Neuron (in vitro differentiated cells): Measurements from ENCODE around the gene RPS6KA2.
"Not testable (repeated sequence)": the region's sequence is repeated elsewhere in the genome, so short reads cannot be mapped to it uniquely, and the experiment has no call there.

ENCODE experiments used
- H2AFZ ChIP-seq: one replicate; pipeline ENCODE4 v1.6.1; 2013; ENCODE audit warnings: low read depth, mild to moderate bottlenecking, inconsistent platforms, low read length, moderate library complexity
- H3K27me3 ChIP-seq: one replicate; pipeline ENCODE4 v1.6.1; 2013; ENCODE audit warnings: low read length; ENCODE audit not compliant: insufficient read depth
- H3K36me3 ChIP-seq: one replicate; pipeline ENCODE4 v1.6.1; 2013; ENCODE audit warnings: low read length; ENCODE audit not compliant: insufficient read depth
- H3K4me1 ChIP-seq: one replicate; pipeline ENCODE4 v1.6.1; 2013; ENCODE audit warnings: low read length; ENCODE audit not compliant: insufficient read depth
- H3K4me3 ChIP-seq: 2 replicates; pipeline ENCODE4 v1.5.1; 2013; ENCODE audit warnings: mild to moderate bottlenecking, low read length, moderate library complexity
- H3K9me3 ChIP-seq: one replicate; pipeline ENCODE4 v1.6.1; 2013; ENCODE audit warnings: low read length

Gene RPS6KA2

GRCh38 chr6:166411721-166412151, 215.3 kb downstream of the RPS6KA2 start:
- Histone ChIP-seq H3K27me3 (no peaks in the 10 kb centered on the region), H3K9me3 (peaks cover 3% of the 10 kb centered on the region), H3K4me3 (no peak overlapping the region), H3K4me1 (no peaks in the 10 kb centered on the region), H3K36me3 (peaks cover 22% of the 10 kb centered on the region), H2AFZ (no peak overlapping the region)

DNA sequence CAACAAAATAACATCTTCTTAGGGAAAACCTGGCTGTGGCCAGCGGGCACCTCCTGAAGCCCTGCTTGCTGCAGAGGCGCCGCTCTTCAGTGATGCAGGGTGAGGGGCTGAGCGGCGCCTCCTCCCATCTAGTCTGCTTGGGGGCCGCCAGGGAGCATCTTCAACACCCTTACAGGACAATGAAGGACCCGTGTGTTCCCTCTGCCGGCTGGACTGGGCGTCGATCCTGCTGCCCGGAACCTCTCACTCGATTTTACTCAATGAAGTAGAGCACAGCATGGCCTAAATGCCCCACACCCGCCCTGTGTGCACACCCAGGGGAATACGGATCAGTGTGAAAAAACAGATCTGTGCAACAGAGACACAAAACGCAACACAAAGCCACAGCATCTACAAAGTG, 215.8 kb downstream of the RPS6KA2 start:
- H3K27me3 ChIP-seq, result no peaks in the 10 kb centered on the region
- H3K9me3 ChIP-seq, result peaks cover 3% of the 10 kb centered on the region
- H2AFZ ChIP-seq, result no peak overlapping the region
- no peak overlapping the region for H3K4me3 ChIP-seq
- H3K36me3 ChIP-seq, result peaks cover 22% of the 10 kb centered on the region
- no peaks in the 10 kb centered on the region for H3K4me1 ChIP-seq

- Histone ChIP-seq H3K27me3 (no peaks in the 10 kb centered on the region), H3K4me1 (no peaks in the 10 kb centered on the region), H2AFZ (no peak overlapping the region), H3K9me3 (no peaks in the 10 kb centered on the region), H3K4me3 (no peak overlapping the region), H3K36me3 (peaks cover 22% of the 10 kb centered on the region)
These were observed 216.6 kb downstream of the RPS6KA2 start for GRCh38 chr6:166410426-166410935.

GRCh38 chr6:166408936-166409755, 217.9 kb downstream of the RPS6KA2 start:
- H3K9me3 ChIP-seq, result no peaks in the 10 kb centered on the region
- H3K36me3 ChIP-seq, result peaks cover 18% of the 10 kb centered on the region
- no peaks in the 10 kb centered on the region for H3K4me1 ChIP-seq
- no peak overlapping the region for H3K4me3 ChIP-seq
- H2AFZ ChIP-seq, result no peak overlapping the region
- no peaks in the 10 kb centered on the region for H3K27me3 ChIP-seq

DNA sequence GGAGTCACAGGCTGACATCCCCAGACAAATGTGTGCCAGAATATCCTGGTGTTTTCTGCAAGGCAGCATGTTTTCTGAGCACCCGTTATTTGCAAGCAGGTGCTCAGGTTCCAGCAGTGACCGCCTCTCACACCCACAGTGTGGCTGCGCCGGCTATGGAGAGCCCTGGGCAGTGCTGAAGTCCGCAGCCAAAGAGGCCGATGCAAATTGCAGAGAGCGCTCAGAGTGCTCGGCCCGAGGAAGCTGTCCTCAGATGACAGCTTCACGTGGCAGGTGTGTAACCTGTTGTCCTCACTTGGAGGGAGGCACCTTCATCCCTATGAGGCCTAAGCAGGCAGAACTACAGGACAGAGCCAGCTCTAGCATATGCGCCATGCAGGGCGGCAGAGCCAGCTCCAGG, 220.9 kb downstream of the RPS6KA2 start:
- Histone ChIP-seq H3K4me1 (no peaks in the 10 kb centered on the region), H3K36me3 (peaks cover 6% of the 10 kb centered on the region), H3K27me3 (no peaks in the 10 kb centered on the region), H3K9me3 (no peaks in the 10 kb centered on the region), H3K4me3 (no peak overlapping the region), H2AFZ (no peak overlapping the region)

- H3K36me3 ChIP-seq, result peaks cover 6% of the 10 kb centered on the region
- H3K4me3 ChIP-seq, result no peak overlapping the region
- H3K9me3 ChIP-seq, result no peaks in the 10 kb centered on the region
- no peaks in the 10 kb centered on the region for H3K27me3 ChIP-seq
- H3K4me1 ChIP-seq, result no peaks in the 10 kb centered on the region
- H2AFZ ChIP-seq, result no peak overlapping the region
These were observed 221.7 kb downstream of the RPS6KA2 start for GRCh38 chr6:166405386-166405785.

- Histone ChIP-seq H3K36me3 (no peaks in the 10 kb centered on the region), H3K4me3 (no peak overlapping the region), H3K4me1 (no peaks in the 10 kb centered on the region), H3K9me3 (no peaks in the 10 kb centered on the region), H2AFZ (no peak overlapping the region), H3K27me3 (no peaks in the 10 kb centered on the region)
These were observed 224.3 kb downstream of the RPS6KA2 start for GRCh38 chr6:166402582-166403277.

GRCh38 chr6:166400649-166401250, 226.3 kb downstream of the RPS6KA2 start:
- H3K4me3 ChIP-seq, H3K4me1 ChIP-seq, H3K36me3 ChIP-seq, H3K27me3 ChIP-seq, H3K9me3 ChIP-seq, H2AFZ ChIP-seq: not testable (repeated sequence)

GRCh38 chr6:166400181-166400580, 226.9 kb downstream of the RPS6KA2 start:
- H3K4me3 ChIP-seq, result no peak overlapping the region
- H3K9me3 ChIP-seq, result no peaks in the 10 kb centered on the region
- no peak overlapping the region for H2AFZ ChIP-seq
- no peaks in the 10 kb centered on the region for H3K36me3 ChIP-seq
- H3K27me3 ChIP-seq, result no peaks in the 10 kb centered on the region
- H3K4me1 ChIP-seq, result no peaks in the 10 kb centered on the region

GRCh38 chr6:166398348-166398747, 228.7 kb downstream of the RPS6KA2 start:
- Histone ChIP-seq H3K4me3 (no peak overlapping the region), H3K4me1 (no peaks in the 10 kb centered on the region), H2AFZ (no peak overlapping the region), H3K27me3 (no peaks in the 10 kb centered on the region), H3K36me3 (no peaks in the 10 kb centered on the region), H3K9me3 (no peaks in the 10 kb centered on the region)

DNA sequence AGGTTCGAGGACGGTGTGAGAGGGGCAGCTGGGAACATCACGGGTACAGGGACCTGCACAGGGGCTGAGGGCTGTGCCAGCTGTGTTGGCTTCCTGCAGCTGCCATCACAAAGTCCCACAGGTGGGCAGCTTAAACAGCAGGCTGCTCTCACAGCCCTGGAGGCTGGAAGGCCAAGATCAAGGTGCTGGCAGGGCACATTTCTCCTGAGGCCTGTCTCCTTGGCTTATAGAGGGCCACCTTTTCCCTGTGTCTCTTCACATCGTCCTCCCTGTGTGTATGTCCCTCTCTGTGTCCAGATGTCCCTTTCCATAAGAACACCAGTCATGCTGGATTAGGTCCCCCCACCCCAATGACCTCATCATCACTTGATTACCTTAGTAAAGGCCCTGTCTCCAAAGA, 229.2 kb downstream of the RPS6KA2 start:
- Histone ChIP-seq H3K36me3 (no peaks in the 10 kb centered on the region), H2AFZ (no peak overlapping the region), H3K27me3 (no peaks in the 10 kb centered on the region), H3K4me3 (no peak overlapping the region), H3K9me3 (no peaks in the 10 kb centered on the region), H3K4me1 (no peaks in the 10 kb centered on the region)

DNA sequence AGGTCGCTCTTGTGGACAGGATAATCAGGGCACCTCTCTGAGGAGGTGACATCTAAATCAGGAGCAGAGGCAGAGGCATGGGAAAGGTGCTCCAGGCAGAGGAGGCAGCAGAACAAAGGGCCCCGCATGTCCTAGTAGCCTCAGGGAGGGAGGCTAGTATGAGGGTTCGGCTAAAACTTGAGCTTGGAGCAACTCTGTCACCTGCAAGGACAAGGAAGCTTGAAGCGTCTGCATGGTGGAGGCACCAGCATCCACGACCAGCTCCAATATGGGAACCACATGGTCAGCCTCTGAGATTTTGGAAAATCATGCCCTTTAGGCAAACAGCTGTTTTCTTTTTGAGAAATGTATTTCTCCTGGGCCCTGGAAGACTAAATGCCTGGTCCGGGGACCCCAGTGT, 231.3 kb downstream of the RPS6KA2 start:
- Histone ChIP-seq H3K9me3 (no peaks in the 10 kb centered on the region), H3K27me3 (no peaks in the 10 kb centered on the region), H3K4me3 (no peak overlapping the region), H2AFZ (no peak overlapping the region), H3K4me1 (no peaks in the 10 kb centered on the region), H3K36me3 (no peaks in the 10 kb centered on the region)

DNA sequence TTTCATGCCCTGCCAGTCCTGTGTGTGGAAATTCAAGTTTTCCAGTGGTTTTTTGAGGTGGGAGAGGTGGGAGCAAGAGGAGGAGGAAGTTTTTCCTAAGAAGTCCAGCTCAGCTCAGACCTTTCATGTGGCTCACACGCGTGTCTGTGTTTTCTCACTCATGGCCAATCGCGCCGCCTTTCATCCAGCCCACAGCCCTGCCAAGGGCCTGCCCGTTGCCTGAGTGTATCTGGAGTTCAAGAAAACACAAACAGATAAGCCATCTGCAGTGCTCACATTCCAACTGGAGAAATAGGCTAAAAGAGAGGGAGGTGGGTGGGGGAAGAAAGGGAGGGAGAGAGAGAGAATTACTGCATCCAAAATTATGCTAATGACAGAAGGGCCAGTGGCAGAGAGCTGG, 231.7 kb downstream of the RPS6KA2 start:
- no peaks in the 10 kb centered on the region for H3K36me3 ChIP-seq
- no peaks in the 10 kb centered on the region for H3K27me3 ChIP-seq
- no peaks in the 10 kb centered on the region for H3K9me3 ChIP-seq
- no peaks in the 10 kb centered on the region for H3K4me1 ChIP-seq
- H3K4me3 ChIP-seq, result no peak overlapping the region
- no peak overlapping the region for H2AFZ ChIP-seq
